ENCODE measurements around the gene LCK. TPM values are rescaled to one million over a fixed set of nuclear protein-coding genes. Genes with fewer than 3 reads are reported as not detected.

LCK gene
- total and polyA plus RNA-seq, 10 of the 15 experiments (the other 5 are each of a cell fraction or from before 2014, with no cell fraction given): 31.5 to 173 (median 119) TPM

DNA sequence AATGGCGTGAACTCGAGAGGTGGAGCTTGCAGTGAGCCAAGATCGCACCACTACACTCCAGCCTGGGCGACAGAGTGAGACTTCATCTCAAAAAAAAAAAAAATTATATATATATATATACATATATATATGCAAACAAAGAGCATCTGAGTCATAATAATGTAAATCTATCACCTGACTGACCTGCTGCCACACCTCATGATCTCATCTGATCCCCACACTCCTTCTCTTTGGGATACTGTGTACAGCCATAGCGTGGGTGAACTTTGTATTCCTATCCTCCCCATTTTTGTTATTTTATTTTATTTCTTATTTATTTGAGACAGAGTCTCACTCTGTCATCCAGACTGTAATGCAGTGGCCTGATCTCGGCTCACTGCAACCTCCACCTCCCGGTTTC is 38.2 kb downstream of the LCK start:
- FAIRE-seq (no peak), DNase-seq (ENCODE audit: low read depth, low spot score) (no peak), ATAC-seq (no peak)
- CTCF ChIA-PET: interaction anchor here (2.3 to 3.3 kb wide), 3 partner anchors 40 to 73 kb away, joined by 7 to 17 read pairs (median 14); no protein-coding TSS in a partner anchor
- no peak for TF ChIP-seq SPI1 (IDR thresholded peaks at IDR 0.05; ENCODE audit: borderline replicate concordance, insufficient read depth, low read depth, low read length)
- TF ChIP-seq SUPT20H (IDR thresholded peaks at IDR 0.05; ENCODE audit: borderline replicate concordance, control insufficient read depth, low read depth, low read length): no peak
- TF ChIP-seq, protein P1, sequence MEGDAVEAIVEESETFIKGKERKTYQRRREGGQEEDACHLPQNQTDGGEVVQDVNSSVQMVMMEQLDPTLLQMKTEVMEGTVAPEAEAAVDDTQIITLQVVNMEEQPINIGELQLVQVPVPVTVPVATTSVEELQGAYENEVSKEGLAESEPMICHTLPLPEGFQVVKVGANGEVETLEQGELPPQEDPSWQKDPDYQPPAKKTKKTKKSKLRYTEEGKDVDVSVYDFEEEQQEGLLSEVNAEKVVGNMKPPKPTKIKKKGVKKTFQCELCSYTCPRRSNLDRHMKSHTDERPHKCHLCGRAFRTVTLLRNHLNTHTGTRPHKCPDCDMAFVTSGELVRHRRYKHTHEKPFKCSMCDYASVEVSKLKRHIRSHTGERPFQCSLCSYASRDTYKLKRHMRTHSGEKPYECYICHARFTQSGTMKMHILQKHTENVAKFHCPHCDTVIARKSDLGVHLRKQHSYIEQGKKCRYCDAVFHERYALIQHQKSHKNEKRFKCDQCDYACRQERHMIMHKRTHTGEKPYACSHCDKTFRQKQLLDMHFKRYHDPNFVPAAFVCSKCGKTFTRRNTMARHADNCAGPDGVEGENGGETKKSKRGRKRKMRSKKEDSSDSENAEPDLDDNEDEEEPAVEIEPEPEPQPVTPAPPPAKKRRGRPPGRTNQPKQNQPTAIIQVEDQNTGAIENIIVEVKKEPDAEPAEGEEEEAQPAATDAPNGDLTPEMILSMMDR (IDR thresholded peaks at IDR 0.05 in 2 of 3, conservative IDR thresholded peaks at IDR 0.05 in 1 of 3; ENCODE audit: control insufficient read depth in 2 of 3, extremely low read depth in 1 of 3, insufficient read depth in 1 of 3, low read depth in 3 of 3, low read length in 3 of 3): no peak
- Histone ChIP-seq H2AFZ (ENCODE audit: control insufficient read depth, low read depth, low read length) (no peak overlapping the region), H3K4me2 (ENCODE audit: control insufficient read depth, insufficient read depth) (no peak overlapping the region), H3K36me3 (ENCODE audit: control insufficient read depth in 2 of 2, insufficient read depth in 2 of 2, low read length in 1 of 2) (peaks cover 0 to 8% of the 10 kb centered on the region in 2 experiments; a peak in 2 of 4 replicates), H3K9ac (ENCODE audit: control insufficient read depth, insufficient read depth, low read length) (no peak overlapping the region), H3K9me3 (replicated peaks; ENCODE audit: control insufficient read depth, insufficient read depth, low read length) (no peaks in the 10 kb centered on the region), H3K27me3 (replicated peaks in 1 of 2; ENCODE audit: control insufficient read depth in 2 of 2, insufficient read depth in 2 of 2, low read length in 1 of 2) (no peaks in the 10 kb centered on the region), H4K20me1 (ENCODE audit: control insufficient read depth, insufficient read depth) (no peaks in the 10 kb centered on the region), H3K27ac (ENCODE audit: control insufficient read depth, insufficient read depth) (no peak overlapping the region), H3K4me3 (no peak overlapping the region), H3K79me2 (ENCODE audit: control insufficient read depth, insufficient read depth, low read length) (peaks cover 25% of the 10 kb centered on the region), H3K4me1 (ENCODE audit: control insufficient read depth, insufficient read depth, low read length) (peaks cover 3% of the 10 kb centered on the region; the same call in 1 of the 2 replicates)
- POLR2A ChIA-PET: interaction anchor here (0.6 kb wide), 1 partner anchor 41 kb away, joined by 3 read pairs; no protein-coding TSS in a partner anchor
- in situ Hi-C loops (cut with MboI) (no loop called here), intact Hi-C loops (cut with micrococcal nuclease; ENCODE audit: unreplicated experiment) (no loop called here)
- SMC1A ChIA-PET (ENCODE audit: uncharacterized antibody, unreplicated experiment): interaction anchor here (1.2 kb wide), 1 partner anchor 74 kb away, joined by 3 read pairs; no protein-coding TSS in a partner anchor
- no TSS peak for BruUV-seq (replicated peaks)
- WGBS (ENCODE audit: insufficient coverage, insufficient replicate concordance, low lambda C conversion rate, missing lambda C conversion rate): 96% methylated on average over 7 of the region's 7 CpGs
- RAD21 ChIA-PET (ENCODE audit: unreplicated experiment): interaction anchor here (0.9 to 4.3 kb wide), 2 partner anchors 40 to 216 kb away, joined by 3 to 25 read pairs; partner anchors contain the start of gene LCK
